K562 (cell line): ENCODE results near the gene ZNF148. TPM values are rescaled to one million over a fixed set of nuclear protein-coding genes. Genes with fewer than 3 reads are reported as not detected.

Experiments
- ATAC-seq: fragments of 200-7000 bp; cut with Tn5 transposase; 3 replicates; pipeline ENCODE4 v1.9.1; 2020; ENCODE audit warnings: moderate library complexity
- BruUV-seq: library from RNA; stranded (reverse); fragments of 400-500 nt; replicated peaks from 2 replicates; lab custom pipeline; 2021; lab: Mats Ljungman, UMichigan
- CTCF ChIA-PET: fragments of 300-600 bp; formaldehyde crosslinking; extraction: SDS; loops from one replicate; lab custom pipeline; 2021; ENCODE audit warnings: low intra/inter-chr PET ratio; lab: Yijun Ruan, JAX
- POLR2A ChIA-PET: fragments of 300-600, 350-650 bp; sonication (Branson Sonifier 250); formaldehyde crosslinking; extraction: SDS; loops from one replicate; lab custom pipeline; 2021; ENCODE audit warnings: antibody characterized with exemption, inconsistent platforms; lab: Yijun Ruan, JAX
- DNase-seq, 4 experiments: peaks; one replicate each; pipeline versions ENCODE4 v3.0.0 to v3.0.0-alpha.2; 2011 to 2018; ENCODE audit warnings: low spot score in 3 of 4, mixed read lengths in 3 of 4; ENCODE audit errors: extremely low read depth in 1 of 4
- FAIRE-seq: peaks from 2 replicates; lab custom pipeline; 2011; peaks lifted over from hg19 to GRCh38; lab: Jason Lieb, UNC
- H2AFZ ChIP-seq: 2 replicates; pipeline ENCODE4 v1.6.0; 2011; ENCODE audit warnings: low read depth, low read length, control low read depth, inconsistent platforms
- H3K27ac ChIP-seq: fragments of 200-600 bp; 3 replicates; pipeline ENCODE4 v1.8.0; 2011; ENCODE audit warnings: low read depth, mild to moderate bottlenecking, control low read depth, inconsistent platforms, low read length, moderate library complexity, mixed read lengths; ENCODE audit errors: extremely low read depth
- H3K27me3 ChIP-seq, 2 experiments: fragments of 300-600 bp in 1 of 2; 2 replicates in 1 of 2; 3 replicates in 1 of 2; pipeline versions ENCODE4 v1.6.0 to v1.8.0; 2011; ENCODE audit warnings: inconsistent platforms in 2 of 2, low read length in 2 of 2, mild to moderate bottlenecking in 1 of 2, mixed read lengths in 1 of 2, moderate library complexity in 1 of 2; ENCODE audit not compliant: control insufficient read depth in 2 of 2, insufficient read depth in 2 of 2
- H3K36me3 ChIP-seq: fragments of 300-600 bp; 3 replicates; pipeline ENCODE4 v1.8.0; 2011; ENCODE audit warnings: mild to moderate bottlenecking, low read length, inconsistent platforms; ENCODE audit not compliant: control insufficient read depth, insufficient read depth
- H3K4me1 ChIP-seq, 2 experiments: fragments of 200-600 bp in 1 of 2; replicated peaks in 1 of 2; 2 replicates in 1 of 2; 3 replicates in 1 of 2; pipeline versions ENCODE4 v1.5.1 to v1.8.0; 2011; ENCODE audit warnings: inconsistent platforms in 2 of 2, low read length in 2 of 2, mild to moderate bottlenecking in 1 of 2, mixed read lengths in 1 of 2, moderate library complexity in 1 of 2; ENCODE audit not compliant: control insufficient read depth in 2 of 2, insufficient read depth in 2 of 2
- H3K4me2 ChIP-seq: 2 replicates; pipeline ENCODE4 v1.6.1; 2011; ENCODE audit warnings: low read length, control low read depth, inconsistent platforms, mixed read lengths; ENCODE audit not compliant: insufficient read depth
- H3K4me3 ChIP-seq: fragments of 200-600 bp; sonication (generic), shearing (Covaris generic); 2 replicates; pipeline ENCODE4 v1.5.1; 2016; ENCODE audit warnings: control low read depth, inconsistent platforms
- H3K79me2 ChIP-seq: fragments of 200-600 bp; 3 replicates; pipeline ENCODE4 v1.8.0; 2011; ENCODE audit warnings: low read length, inconsistent platforms; ENCODE audit not compliant: control insufficient read depth, insufficient read depth
- H3K9ac ChIP-seq, 2 experiments: 2 replicates each; pipeline versions ENCODE4 v1.6.0 to v1.6.1; 2011; ENCODE audit warnings: low read depth in 2 of 2, low read length in 2 of 2, control low read depth in 1 of 2, inconsistent platforms in 1 of 2, mild to moderate bottlenecking in 1 of 2, mixed read lengths in 1 of 2; ENCODE audit not compliant: insufficient read depth in 1 of 2
- H3K9me1 ChIP-seq: one replicate; pipeline ENCODE4 v1.6.0; 2011; ENCODE audit warnings: inconsistent platforms, mild to moderate bottlenecking, low read length, moderate library complexity; ENCODE audit not compliant: control insufficient read depth, insufficient read depth
- H3K9me3 ChIP-seq: replicated peaks from 2 replicates; pipeline ENCODE4 v1.5.1; 2011; ENCODE audit warnings: low read depth, low read length, inconsistent platforms; ENCODE audit not compliant: control insufficient read depth, insufficient read depth
- H4K20me1 ChIP-seq: replicated peaks from 2 replicates; pipeline ENCODE4 v1.6.1; 2011; ENCODE audit warnings: low read length, inconsistent platforms, mixed read lengths; ENCODE audit not compliant: control insufficient read depth, insufficient read depth
- HDAC6 ChIP-seq: IDR thresholded peaks from 2 replicates; pipeline ENCODE4 v1.6.1; 2012; ENCODE audit warnings: low read depth, mild to moderate bottlenecking, control low read depth, inconsistent platforms, low read length, moderate library complexity
- NR0B1 ChIP-seq: fragments of 450-650 bp; IDR thresholded peaks from one replicate; pipeline ENCODE4 v1.6.1; 2018; ENCODE audit warnings: mild to moderate bottlenecking, moderate library complexity; ENCODE audit not compliant: partially characterized antibody
- TOE1 ChIP-seq, 2 experiments: fragments of 450-650 bp in 1 of 2; sonication (generic) in 1 of 2; formaldehyde crosslinking in 1 of 2; IDR thresholded peaks; 2 replicates each; pipeline versions ENCODE4 v1.7.1 to v1.8.0; 2016 to 2022; ENCODE audit warnings: borderline replicate concordance in 2 of 2, mild to moderate bottlenecking in 2 of 2, antibody characterized with exemption in 1 of 2, inconsistent platforms in 1 of 2, low read depth in 1 of 2, missing genetic modification reagents in 1 of 2, moderate library complexity in 1 of 2
- ZNF121 ChIP-seq: sonication (generic); formaldehyde crosslinking; conservative IDR thresholded peaks from 2 replicates; pipeline ENCODE4 v1.8.0; 2022; ENCODE audit warnings: missing genetic modification reagents
- WGBS: fragments of 100-300 bp; shearing (Covaris generic); methylation state at CpG from one replicate; pipeline ENCODE4 v1.1.6; 2016; ENCODE audit warnings: low coverage, mixed read lengths; ENCODE audit not compliant: insufficient coverage; ENCODE audit errors: missing lambda C conversion rate; 5-methylcytosine and 5-hydroxymethylcytosine counted together
- in situ Hi-C: fragments of 300-500 bp; cut with MboI; formaldehyde crosslinking; loops from 4 replicates; pipeline ENCODE4 v1.15.0; 2018; ENCODE audit warnings: inconsistent platforms, mixed read lengths
- intact Hi-C: fragments of 100-400 bp; cut with micrococcal nuclease; formaldehyde crosslinking; loops from 2 replicates; pipeline ENCODE4 v1.14.2; 2022
- polyA plus RNA-seq, 8 experiments: library from polyadenylated mRNA; depleted of rRNA in 4 of 8; stranded (reverse) in 5 of 8; unstranded in 3 of 8; fragments of >200 nt; fragmentation: Nextera tagmentation in 2 of 8; fragmentation: Illumina TruSeq in 1 of 8; extraction: Ambion mirVana in 2 of 8; extraction: Trizol in 1 of 8; gene quantifications; 2 replicates each; pipeline versions ENCODE4 v1.2.1 to v1.2.3, GENCODE V29; 2011 to 2014; ENCODE audit warnings: inconsistent platforms in 1 of 8, missing spikeins in 1 of 8
- total RNA-seq, 7 experiments: library from RNA; depleted of rRNA in 6 of 7; stranded (reverse); fragments of >200 nt in 6 of 7; fragmentation: Illumina TruSeq in 2 of 7; extraction: Trizol in 2 of 7; gene quantifications; 2 replicates each; pipeline versions ENCODE4 v1.2.1 to v1.2.3, GENCODE V29; 2011 to 2021; ENCODE audit warnings: low replicate concordance in 1 of 7

The ZNF148 gene
- total and polyA plus RNA-seq, 9 of the 15 experiments (the other 6 are each of a cell fraction or from before 2014, with no cell fraction given): 2.7 to 15.1 (median 8.3) TPM

- H3K4me3 ChIP-seq: no peak overlapping the region
- no peak overlapping the region for H3K9ac ChIP-seq
- H3K27ac ChIP-seq: no peak overlapping the region
- BruUV-seq: no TSS peak
- in situ Hi-C loops: no loop called here
- no peak overlapping the region for H3K4me2 ChIP-seq
- H3K4me1 ChIP-seq: no peaks in the 10 kb centered on the region
- H3K27me3 ChIP-seq: no peaks in the 10 kb centered on the region
- H4K20me1 ChIP-seq: no peaks in the 10 kb centered on the region
- POLR2A ChIA-PET: no interaction called here
- 94% methylated on average over 2 of the region's 2 CpGs for WGBS
- no peaks in the 10 kb centered on the region for H3K9me3 ChIP-seq
- CTCF ChIA-PET: no interaction called here
- FAIRE-seq: no peak
- H3K36me3 ChIP-seq: no peaks in the 10 kb centered on the region; the same call in 2 of the 3 replicates
- H3K9me1 ChIP-seq: no peaks in the 10 kb centered on the region
- H3K79me2 ChIP-seq: no peaks in the 10 kb centered on the region; the same call in 2 of the 3 replicates
- no peak for ATAC-seq
- no peak for TF ChIP-seq TOE1 (IDR thresholded peaks at IDR 0.05; ENCODE audit: borderline replicate concordance)
- no peak for TF ChIP-seq TOE1 (CRISPR knock-in tag; IDR thresholded peaks at IDR 0.05; ENCODE audit: borderline replicate concordance, low read depth)
- TF ChIP-seq ZNF121 (CRISPR knock-in tag): peak; percentile 82
- no peak for DNase-seq
- intact Hi-C loops: no loop called here
- no peak overlapping the region for H2AFZ ChIP-seq
These were observed 87.9 kb downstream of the ZNF148 start for GRCh38 chr3:125287248-125287647.

GRCh38 chr3:125281381-125281780 is 93.7 kb downstream of the ZNF148 start:
- POLR2A ChIA-PET: interaction anchor here (1.5 kb wide), 1 partner anchor 29 kb away, joined by 3 read pairs; no protein-coding TSS in a partner anchor
- WGBS: 71% methylated on average over 1 of the region's 1 CpG

More at GRCh38 chr3:125281381-125281780, 93.7 kb downstream of the ZNF148 start:
- H3K36me3 ChIP-seq: peaks cover 7% of the 10 kb centered on the region; the same call in 2 of the 3 replicates
- intact Hi-C loops (no loop called here), in situ Hi-C loops (no loop called here)
- H3K9ac ChIP-seq: no peak overlapping the region
- H3K9me3 ChIP-seq: no peaks in the 10 kb centered on the region
- H3K4me3 ChIP-seq: no peak overlapping the region
- BruUV-seq: no TSS peak
- no peak overlapping the region for H2AFZ ChIP-seq
- CTCF ChIA-PET: no interaction called here
- no peak overlapping the region for H3K4me2 ChIP-seq
- H3K27me3 ChIP-seq: no peaks in the 10 kb centered on the region
- no peak for ATAC-seq
- H3K27ac ChIP-seq: no peak overlapping the region
- H3K79me2 ChIP-seq: no peaks in the 10 kb centered on the region
- H3K9me1 ChIP-seq: no peaks in the 10 kb centered on the region
- H3K4me1 ChIP-seq: no peaks in the 10 kb centered on the region
- DNase-seq: no peak
- no peak for FAIRE-seq
- TF ChIP-seq NR0B1 (no peak), HDAC6 (no peak)
- H4K20me1 ChIP-seq: no peaks in the 10 kb centered on the region
